Measurements from ENCODE around the gene NHLRC1.

The NHLRC1 gene

GRCh38 chr6:18138906-18139305, 16.4 kb upstream of the NHLRC1 start:
- no peak for FAIRE-seq

- no peak for FAIRE-seq
These were observed 13.8 kb upstream of the NHLRC1 start for GRCh38 chr6:18136260-18136659.

- no peak for FAIRE-seq
These were observed 12.7 kb upstream of the NHLRC1 start for GRCh38 chr6:18135171-18135570.

GRCh38 chr6:18132346-18132745, 9.9 kb upstream of the NHLRC1 start:
- no peak for FAIRE-seq

GRCh38 chr6:18126121-18126520, 3.6 kb upstream of the NHLRC1 start:
- no peak for FAIRE-seq

- no peak for FAIRE-seq
These were observed 823 bp downstream of the NHLRC1 start for GRCh38 chr6:18121580-18122127.

GRCh38 chr6:18119236-18119635, 3.2 kb downstream of the NHLRC1 start:
- no peak for FAIRE-seq

GRCh38 chr6:18118330-18118729, 4.1 kb downstream of the NHLRC1 start:
- no peak for FAIRE-seq

- FAIRE-seq = no peak
These were observed 5.3 kb downstream of the NHLRC1 start for GRCh38 chr6:18117136-18117535.

GRCh38 chr6:18115356-18115755, 7.1 kb downstream of the NHLRC1 start:
- no peak for FAIRE-seq

- FAIRE-seq = no peak
These were observed 12.3 kb downstream of the NHLRC1 start for GRCh38 chr6:18110162-18110561.

GRCh38 chr6:18107061-18107460, 15.4 kb downstream of the NHLRC1 start:
- no peak for FAIRE-seq

- FAIRE-seq = no peak
These were observed 19.5 kb downstream of the NHLRC1 start for GRCh38 chr6:18102783-18103509.

GRCh38 chr6:18101873-18102272, 20.6 kb downstream of the NHLRC1 start:
- no peak for FAIRE-seq

GRCh38 chr6:18101271-18101670, 21.2 kb downstream of the NHLRC1 start:
- no peak for FAIRE-seq

GRCh38 chr6:18100296-18100695, 22.2 kb downstream of the NHLRC1 start:
- FAIRE-seq = no peak

GRCh38 chr6:18099511-18099910, 23.0 kb downstream of the NHLRC1 start:
- FAIRE-seq = no peak

- no peak for FAIRE-seq
These were observed 26.1 kb downstream of the NHLRC1 start for GRCh38 chr6:18096423-18096822.

- no peak for FAIRE-seq
These were observed 31.1 kb downstream of the NHLRC1 start for GRCh38 chr6:18091382-18091781.

GRCh38 chr6:18090349-18090786, 32.1 kb downstream of the NHLRC1 start:
- FAIRE-seq = no peak

- no peak for FAIRE-seq
These were observed 33.8 kb downstream of the NHLRC1 start for GRCh38 chr6:18088419-18089296.

GRCh38 chr6:18087396-18088165, 34.9 kb downstream of the NHLRC1 start:
- FAIRE-seq = no peak

Measured in colon (tissue), 2 donors.